GM21526 (cell line): Measurements from ENCODE around the gene SPNS2.

Experiments used
- ATAC-seq: cut with Tn5 transposase; IDR thresholded peaks from one replicate; pipeline ENCODE4 v1.9.1; 2021; ENCODE audit warnings: moderate library complexity; ENCODE audit not compliant: unreplicated experiment, low FRiP score

SPNS2 gene

GRCh38 chr17:4535667-4536258, 37.1 kb downstream of the SPNS2 start:
- no peak for ATAC-seq

- ATAC-seq = no peak
Observed at GRCh38 chr17:4536259-4536741, 37.6 kb downstream of the SPNS2 start.

- no peak for ATAC-seq
Observed at GRCh38 chr17:4536742-4537411, 38.2 kb downstream of the SPNS2 start.

- no peak for ATAC-seq
Observed at GRCh38 chr17:4537451-4538235, 39.0 kb downstream of the SPNS2 start.

- no peak for ATAC-seq
Observed at GRCh38 chr17:4538236-4539002, 39.7 kb downstream of the SPNS2 start.

- no peak for ATAC-seq
Observed at GRCh38 chr17:4539025-4539424, 40.3 kb downstream of the SPNS2 start.

GRCh38 chr17:4539576-4540223, 41.0 kb downstream of the SPNS2 start:
- no peak for ATAC-seq

GRCh38 chr17:4540224-4540651, 41.6 kb downstream of the SPNS2 start:
- no peak for ATAC-seq

- ATAC-seq = no peak
Observed at GRCh38 chr17:4540687-4541327, 42.1 kb downstream of the SPNS2 start.

- no peak for ATAC-seq
Observed at GRCh38 chr17:4541328-4542002, 42.8 kb downstream of the SPNS2 start.

GRCh38 chr17:4542003-4542725, 43.5 kb downstream of the SPNS2 start:
- no peak for ATAC-seq

GRCh38 chr17:4542726-4543191, 44.1 kb downstream of the SPNS2 start:
- no peak for ATAC-seq

- no peak for ATAC-seq
Observed at GRCh38 chr17:4543557-4544026, 44.9 kb downstream of the SPNS2 start.

- no peak for ATAC-seq
Observed at GRCh38 chr17:4544135-4544950, 45.7 kb downstream of the SPNS2 start.

- no peak for ATAC-seq
Observed at GRCh38 chr17:4544951-4545216, 46.2 kb downstream of the SPNS2 start.

- no peak for ATAC-seq
Observed at GRCh38 chr17:4545217-4545951, 46.7 kb downstream of the SPNS2 start.
